Upper lobe of left lung (tissue), 6 donors: Measurements from ENCODE around the gene SCAMP5. TPM values are rescaled to one million over a fixed set of nuclear protein-coding genes. Genes with fewer than 3 reads are reported as not detected.
A peak's percentile ranks its signal among the peaks of the same experiment; 100 is the strongest.

Experiments
- ATAC-seq, 2 donors: fragments of 200-7000 bp; cut with Tn5 transposase; one replicate each; pipeline ENCODE4 v1.9.1; 2022; ENCODE audit warnings: mild to moderate bottlenecking in 2 of 2, moderate library complexity in 2 of 2; ENCODE audit not compliant: low FRiP score in 2 of 2
- DNase-seq, 2 donors: peaks; one replicate each; pipeline ENCODE4 v3.0.0-alpha.2; 2019 to 2020
- H3K27ac ChIP-seq, 4 donors: fragments of 200-600 bp; sonication (generic); one replicate each; pipeline ENCODE4 v1.5.1; 2016 to 2019
- H3K27me3 ChIP-seq, 4 donors: fragments of 200-600 bp; sonication (generic); one replicate each; pipeline ENCODE4 v1.5.1; 2017 to 2019
- H3K36me3 ChIP-seq, 4 donors: fragments of 200-600 bp; sonication (generic); one replicate each; pipeline ENCODE4 v1.5.1; 2016 to 2019
- H3K4me1 ChIP-seq, 4 donors: fragments of 200-600 bp; sonication (generic); one replicate each; pipeline ENCODE4 v1.5.1; 2018 to 2019
- H3K4me3 ChIP-seq, 4 donors: fragments of 200-600 bp; sonication (generic); one replicate each; pipeline ENCODE4 v1.5.1; 2017 to 2019; ENCODE audit warnings: mild to moderate bottlenecking in 2 of 4, moderate library complexity in 1 of 4
- H3K9me3 ChIP-seq, 4 donors: fragments of 200-600 bp; sonication (generic); one replicate each; pipeline ENCODE4 v1.5.1; 2018 to 2019
- CTCF ChIP-seq, 6 experiments: fragments of 450-650 bp in 4 of 6; fragments of 200-600 bp in 2 of 6; sonication (generic) in 2 of 6; IDR thresholded peaks; one replicate each; pipeline ENCODE4 v1.5.1; 2016 to 2019; ENCODE audit warnings: antibody characterized with exemption in 6 of 6
- EP300 ChIP-seq, 4 donors: sonication (generic); formaldehyde crosslinking; IDR thresholded peaks; one replicate each; pipeline ENCODE4 v1.5.1; 2017; ENCODE audit warnings: antibody characterized with exemption in 4 of 4, control low read depth in 2 of 4
- POLR2A ChIP-seq, 4 donors: fragments of 450-650 bp; IDR thresholded peaks; one replicate each; pipeline ENCODE4 v1.5.1; 2016 to 2017; ENCODE audit warnings: antibody characterized with exemption in 4 of 4, mild to moderate bottlenecking in 2 of 4
- POLR2AphosphoS5 ChIP-seq, 2 donors: sonication (generic); formaldehyde crosslinking; IDR thresholded peaks; one replicate each; pipeline ENCODE4 v1.5.1; 2017; ENCODE audit warnings: antibody characterized with exemption in 2 of 2
- WGBS, 2 donors: methylation state at CpG; one replicate each; pipeline ENCODE4 v1.1.5; 2017 to 2018; 5-methylcytosine and 5-hydroxymethylcytosine counted together
- total RNA-seq, 6 donors: library from RNA; depleted of rRNA in 4 of 6; stranded (reverse); fragments of >200 nt in 4 of 6; gene quantifications; one replicate each; pipeline versions ENCODE4 v1.1.0 to v1.2.1, GENCODE V29; 2016 to 2021
- donor health status: DM: no; HTN: no; CAD: no; lungs with moderate emphysema.
- donor health status: DM: no; HTN: yes; CAD: no; lungs with severe emphysema.

Gene SCAMP5
- total RNA-seq, 6 donors from 2014 or later: 1.0 to 12.3 (median 3.0) TPM

- DNase-seq: no peak
- ATAC-seq: no peak
- 39 to 40% methylated on average over 1 of the region's 1 CpG for WGBS, 2 donors
Measured at GRCh38 chr15:74992619-74993018, 2.7 kb upstream of the SCAMP5 start.

GRCh38 chr15:74994236-74994635 lies 1.1 kb upstream of the SCAMP5 start:
- WGBS, 2 donors: 50 to 68% methylated on average over 2 of the region's 2 CpGs
- no peak overlapping the region for H3K4me3 ChIP-seq

More at GRCh38 chr15:74992619-74993018, 2.7 kb upstream of the SCAMP5 start:
- no peak overlapping the region for H3K27ac ChIP-seq
- H3K27me3 ChIP-seq: peaks cover 0 to 8% (median 1%) of the 10 kb centered on the region in 4 donors
- H3K9me3 ChIP-seq: no peaks in the 10 kb centered on the region
- H3K4me3 ChIP-seq: no peak overlapping the region
- TF ChIP-seq POLR2AphosphoS5 (IDR thresholded peaks at IDR 0.05): no peak
- TF ChIP-seq EP300 (IDR thresholded peaks at IDR 0.05): no peak
- TF ChIP-seq POLR2A (IDR thresholded peaks at IDR 0.05): no peak
- TF ChIP-seq CTCF (IDR thresholded peaks at IDR 0.05): no peak
- H3K36me3 ChIP-seq: no peaks in the 10 kb centered on the region
- peaks cover 10 to 13% (median 11%) of the 10 kb centered on the region in 4 donors for H3K4me1 ChIP-seq

GRCh38 chr15:74994685-74995084 lies 678 bp upstream of the SCAMP5 start:
- Histone ChIP-seq H3K36me3 (no peaks in the 10 kb centered on the region), H3K27ac (no peak overlapping the region), H3K4me3 (no peak overlapping the region), H3K9me3 (no peaks in the 10 kb centered on the region), H3K4me1 (peaks cover 10 to 13% (median 11%) of the 10 kb centered on the region in 4 donors), H3K27me3 (peaks cover 0 to 8% (median 1%) of the 10 kb centered on the region in 4 donors)
- no peak for TF ChIP-seq POLR2A (IDR thresholded peaks at IDR 0.05)
- no peak for TF ChIP-seq CTCF (IDR thresholded peaks at IDR 0.05)
- TF ChIP-seq POLR2AphosphoS5 (IDR thresholded peaks at IDR 0.05): no peak
- no peak for TF ChIP-seq EP300 (IDR thresholded peaks at IDR 0.05)
- DNase-seq (no peak), ATAC-seq (no peak)
- WGBS, 2 donors: 50 to 59% methylated on average over 5 of the region's 5 CpGs

More at GRCh38 chr15:74994236-74994635, 1.1 kb upstream of the SCAMP5 start:
- Histone ChIP-seq H3K9me3 (no peaks in the 10 kb centered on the region), H3K36me3 (no peaks in the 10 kb centered on the region), H3K27ac (no peak overlapping the region), H3K27me3 (peaks cover 0 to 8% (median 1%) of the 10 kb centered on the region in 4 donors), H3K4me1 (peaks cover 10 to 13% (median 11%) of the 10 kb centered on the region in 4 donors)
- no peak for ATAC-seq
- TF ChIP-seq POLR2AphosphoS5 (IDR thresholded peaks at IDR 0.05): no peak
- no peak for TF ChIP-seq CTCF (IDR thresholded peaks at IDR 0.05)
- TF ChIP-seq POLR2A (IDR thresholded peaks at IDR 0.05): no peak
- DNase-seq: no peak

- DNase-seq (peak in 1 of 2 donors; percentile 77), ATAC-seq (no peak)
- Histone ChIP-seq H3K27ac (no peak overlapping the region), H3K9me3 (no peaks in the 10 kb centered on the region), H3K27me3 (peaks cover 0 to 8% (median 1%) of the 10 kb centered on the region in 4 donors), H3K4me3 (peak overlapping the region; percentile 46 to 77 (median 63)), H3K36me3 (no peaks in the 10 kb centered on the region), H3K4me1 (peaks cover 10 to 13% (median 11%) of the 10 kb centered on the region in 4 donors)
- TF ChIP-seq POLR2AphosphoS5 (IDR thresholded peaks at IDR 0.05): no peak
- no peak for TF ChIP-seq POLR2A (IDR thresholded peaks at IDR 0.05)
- no peak for TF ChIP-seq EP300 (IDR thresholded peaks at IDR 0.05)
- TF ChIP-seq CTCF (IDR thresholded peaks at IDR 0.05): no peak
- WGBS, 2 donors: 21 to 33% methylated on average over 12 to 36 of the region's 42 CpGs
Measured at GRCh38 chr15:74995779-74996765, 709 bp downstream of the SCAMP5 start.
